Sigmoid colon (tissue), 7 donors: ENCODE results near the gene GAL3ST1. TPM values are rescaled to one million over a fixed set of nuclear protein-coding genes. Genes with fewer than 3 reads are reported as not detected.

Source experiments
- DNase-seq: peaks from one replicate; pipeline ENCODE4 v3.0.0-alpha.2; 2019
- H3K27ac ChIP-seq, 4 donors: fragments of 200-600 bp; sonication (generic); one replicate each; pipeline ENCODE4 v1.5.1; 2016 to 2019; ENCODE audit warnings: mild to moderate bottlenecking in 1 of 4
- H3K27me3 ChIP-seq, 3 donors: fragments of 200-600 bp; sonication (generic); one replicate each; pipeline ENCODE4 v1.5.1; 2019; ENCODE audit warnings: mild to moderate bottlenecking in 1 of 3
- H3K36me3 ChIP-seq, 4 donors: fragments of 200-600 bp; sonication (generic); one replicate each; pipeline ENCODE4 v1.5.1; 2016 to 2019
- H3K4me1 ChIP-seq, 4 donors: fragments of 200-600 bp; sonication (generic); one replicate each; pipeline ENCODE4 v1.5.1; 2017 to 2019
- H3K4me3 ChIP-seq, 4 donors: fragments of 200-600 bp; sonication (generic); one replicate each; pipeline ENCODE4 v1.5.1; 2017 to 2019; ENCODE audit warnings: mild to moderate bottlenecking in 2 of 4, moderate library complexity in 1 of 4
- H3K9me3 ChIP-seq, 4 donors: fragments of 200-600 bp in 3 of 4; sonication (generic) in 3 of 4; one replicate each; pipeline versions ENCODE4 v1.5.1 to v1.6.1; 2013 to 2019
- EP300 ChIP-seq, 4 donors: sonication (generic); formaldehyde crosslinking; IDR thresholded peaks; one replicate each; pipeline ENCODE4 v1.6.1; 2017; ENCODE audit warnings: antibody characterized with exemption in 4 of 4
- POLR2A ChIP-seq, 2 donors: fragments of 450-650 bp; IDR thresholded peaks; one replicate each; pipeline ENCODE4 v1.6.1; 2016; ENCODE audit warnings: antibody characterized with exemption in 2 of 2, mild to moderate bottlenecking in 2 of 2, moderate library complexity in 2 of 2
- POLR2AphosphoS5 ChIP-seq, 4 donors: sonication (generic); formaldehyde crosslinking; IDR thresholded peaks; one replicate each; pipeline ENCODE4 v1.6.1; 2017; ENCODE audit warnings: antibody characterized with exemption in 4 of 4
- WGBS, 2 donors: extraction: QIAGEN DNeasy Blood & Tissue Kit; methylation state at CpG; one replicate each; pipeline ENCODE4 v1.1.7; 2013; 5-methylcytosine and 5-hydroxymethylcytosine counted together
- intact Hi-C: fragments of 100-400 bp; cut with DNase I; formaldehyde crosslinking; loops from one replicate; pipeline ENCODE4 v1.15.1; 2023
- polyA plus RNA-seq, 3 donors: library from polyadenylated mRNA; stranded (reverse); fragments of 200-250 nt; gene quantifications; one replicate each; pipeline ENCODE4 v1.2.3, GENCODE V29; 2013
- total RNA-seq, 4 donors: library from RNA; depleted of rRNA; stranded (reverse); fragments of >200 nt; gene quantifications; one replicate each; pipeline ENCODE4 v1.1.0, GENCODE V29; 2016
- TF ChIP-seq, protein P1 (sequence below), 4 experiments: fragments of 450-650 bp in 3 of 4; fragments of 200-600 bp in 1 of 4; IDR thresholded peaks; one replicate each; pipeline ENCODE4 v1.5.1; 2016 to 2019; ENCODE audit warnings: antibody characterized with exemption in 4 of 4, mild to moderate bottlenecking in 3 of 4, moderate library complexity in 2 of 4
- donor health status: healthy with polysubstance abuse.
- donor health status: Bipolar disorder and iron deficiency.
- donor health status: healthy.

Gene GAL3ST1
- total and polyA plus RNA-seq, 7 donors, result 0.68 to 10.2 (median 2.8) TPM

DNA sequence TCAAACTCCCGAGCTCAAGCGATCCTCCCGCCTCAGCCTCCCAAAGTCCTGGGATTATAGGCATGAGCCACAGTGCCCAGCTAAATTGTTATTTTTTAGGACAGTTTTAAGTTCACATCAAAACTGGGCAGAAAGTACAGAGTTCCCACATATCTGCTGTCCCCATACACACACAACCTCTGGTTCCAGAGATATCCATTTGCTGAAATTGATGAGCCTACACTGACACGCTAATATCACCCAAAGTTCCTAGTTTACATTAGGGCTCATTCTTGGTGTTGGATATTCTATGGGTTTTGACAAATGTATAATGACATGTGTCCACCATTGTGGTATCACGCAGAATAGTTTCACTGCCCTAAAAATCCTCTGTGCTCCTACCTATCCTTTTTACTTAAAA, 66.2 kb downstream of the GAL3ST1 start:
- Histone ChIP-seq H3K4me3 (no peak overlapping the region), H3K4me1 (peaks cover 0 to 6% (median 0%) of the 10 kb centered on the region in 4 donors), H3K27ac (no peak overlapping the region), H3K9me3 (no peaks in the 10 kb centered on the region), H3K36me3 (no peaks in the 10 kb centered on the region), H3K27me3 (peaks cover 0 to 48% (median 20%) of the 10 kb centered on the region in 3 donors)
- 91 to 94% methylated on average over 5 of the region's 5 CpGs for WGBS, 2 donors
- intact Hi-C loops, result no loop called here
- DNase-seq, result no peak
- no peak for TF ChIP-seq EP300 (IDR thresholded peaks at IDR 0.05)
- TF ChIP-seq POLR2AphosphoS5 (IDR thresholded peaks at IDR 0.05), result no peak
- no peak for TF ChIP-seq POLR2A (IDR thresholded peaks at IDR 0.05)
- TF ChIP-seq, protein P1, sequence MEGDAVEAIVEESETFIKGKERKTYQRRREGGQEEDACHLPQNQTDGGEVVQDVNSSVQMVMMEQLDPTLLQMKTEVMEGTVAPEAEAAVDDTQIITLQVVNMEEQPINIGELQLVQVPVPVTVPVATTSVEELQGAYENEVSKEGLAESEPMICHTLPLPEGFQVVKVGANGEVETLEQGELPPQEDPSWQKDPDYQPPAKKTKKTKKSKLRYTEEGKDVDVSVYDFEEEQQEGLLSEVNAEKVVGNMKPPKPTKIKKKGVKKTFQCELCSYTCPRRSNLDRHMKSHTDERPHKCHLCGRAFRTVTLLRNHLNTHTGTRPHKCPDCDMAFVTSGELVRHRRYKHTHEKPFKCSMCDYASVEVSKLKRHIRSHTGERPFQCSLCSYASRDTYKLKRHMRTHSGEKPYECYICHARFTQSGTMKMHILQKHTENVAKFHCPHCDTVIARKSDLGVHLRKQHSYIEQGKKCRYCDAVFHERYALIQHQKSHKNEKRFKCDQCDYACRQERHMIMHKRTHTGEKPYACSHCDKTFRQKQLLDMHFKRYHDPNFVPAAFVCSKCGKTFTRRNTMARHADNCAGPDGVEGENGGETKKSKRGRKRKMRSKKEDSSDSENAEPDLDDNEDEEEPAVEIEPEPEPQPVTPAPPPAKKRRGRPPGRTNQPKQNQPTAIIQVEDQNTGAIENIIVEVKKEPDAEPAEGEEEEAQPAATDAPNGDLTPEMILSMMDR (IDR thresholded peaks at IDR 0.05), result no peak

DNA sequence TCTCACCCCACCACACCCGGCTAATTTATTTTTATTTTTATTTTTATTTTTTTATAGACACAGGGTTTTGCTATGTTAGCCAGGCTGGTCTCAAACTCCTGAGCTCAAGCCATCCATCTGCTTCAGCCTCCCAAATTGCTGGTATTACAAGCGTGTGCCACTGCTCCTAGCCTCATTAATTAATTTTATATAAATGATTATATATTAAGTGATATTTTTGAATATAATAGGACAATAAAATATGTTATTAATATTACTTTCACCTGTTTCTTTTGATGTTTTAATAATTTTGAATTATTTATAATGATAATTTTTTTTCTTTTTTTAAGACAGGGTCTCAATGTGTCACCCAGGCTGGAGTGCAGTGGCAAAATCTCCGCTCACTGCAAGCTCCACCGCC, 66.8 kb downstream of the GAL3ST1 start:
- no peaks in the 10 kb centered on the region for H3K36me3 ChIP-seq
- TF ChIP-seq, protein P1 (IDR thresholded peaks at IDR 0.05), result no peak
- TF ChIP-seq POLR2A (IDR thresholded peaks at IDR 0.05) (no peak), EP300 (IDR thresholded peaks at IDR 0.05) (no peak), POLR2AphosphoS5 (IDR thresholded peaks at IDR 0.05) (no peak)
- peaks cover 0 to 6% (median 0%) of the 10 kb centered on the region in 4 donors for H3K4me1 ChIP-seq
- DNase-seq, result no peak
- intact Hi-C loops, result no loop called here
- H3K4me3 ChIP-seq, result no peak overlapping the region
- no peaks in the 10 kb centered on the region for H3K9me3 ChIP-seq
- peaks cover 0 to 52% (median 20%) of the 10 kb centered on the region in 3 donors for H3K27me3 ChIP-seq
- 85 to 89% methylated on average over 4 of the region's 4 CpGs for WGBS, 2 donors
- no peak overlapping the region for H3K27ac ChIP-seq

DNA sequence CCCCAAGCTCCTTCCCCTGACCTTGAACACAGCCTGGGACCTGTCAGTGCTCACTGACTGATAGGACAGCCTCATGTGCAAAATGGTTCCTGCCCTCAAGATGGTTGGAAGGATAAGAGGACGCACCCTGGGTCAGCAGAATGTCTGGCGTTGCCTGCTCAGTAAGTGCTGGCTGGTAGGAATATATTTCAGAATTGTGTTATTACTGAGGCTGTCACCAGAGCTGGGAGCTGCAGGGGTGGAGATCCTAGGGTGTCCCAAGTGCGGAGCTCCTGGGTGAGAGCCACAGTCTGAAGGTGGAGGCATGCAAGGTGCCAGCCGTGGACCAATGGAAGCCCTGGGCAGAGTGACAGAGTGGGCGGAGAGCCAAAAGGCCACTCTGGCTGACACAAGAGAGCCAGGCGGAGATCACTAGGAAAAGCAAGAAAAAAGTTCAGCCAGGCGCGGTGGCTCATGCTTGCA, 67.9 kb downstream of the GAL3ST1 start:
- no peak for TF ChIP-seq POLR2AphosphoS5 (IDR thresholded peaks at IDR 0.05)
- TF ChIP-seq, protein P1 (IDR thresholded peaks at IDR 0.05), result no peak
- TF ChIP-seq EP300 (IDR thresholded peaks at IDR 0.05), result no peak
- H3K36me3 ChIP-seq, result no peaks in the 10 kb centered on the region
- no peak overlapping the region for H3K27ac ChIP-seq
- H3K4me1 ChIP-seq, result peaks cover 0 to 6% (median 0%) of the 10 kb centered on the region in 4 donors
- peaks cover 0 to 61% (median 20%) of the 10 kb centered on the region in 3 donors for H3K27me3 ChIP-seq
- H3K9me3 ChIP-seq, result no peaks in the 10 kb centered on the region
- no peak overlapping the region for H3K4me3 ChIP-seq
- WGBS, 2 donors, result 65 to 86% methylated on average over 8 of the region's 8 CpGs
- intact Hi-C loops, result no loop called here
- DNase-seq, result no peak

Other genes starting within 250 kb of the GAL3ST1 start
- gene TBC1D10A, start 247.7 kb downstream of the GAL3ST1 start, total RNA-seq, result 10 to 100 TPM; 12.5 to 31.0 (median 26.8) TPM
- gene TBC1D10A, start 247.7 kb downstream of the GAL3ST1 start, polyA plus RNA-seq, result 10 to 100 TPM; 28.8 to 35.4 (median 29.1) TPM
- gene SF3A1, start 217.8 kb downstream of the GAL3ST1 start, total RNA-seq, result 10 to 100 TPM; 24.2 to 61.5 (median 33.5) TPM
- gene SF3A1, start 217.8 kb downstream of the GAL3ST1 start, polyA plus RNA-seq, result 10 to 100 TPM; 17.4 to 41.2 (median 21.3) TPM
- 1 to 10 TPM in 3 of 4 donors, under 1 TPM in 1; 0.83 to 2.0 (median 1.7) TPM for gene CCDC157, start 217.7 kb downstream of the GAL3ST1 start, total RNA-seq
- 1 to 10 TPM; 1.2 to 1.8 (median 1.6) TPM for gene CCDC157, start 217.7 kb downstream of the GAL3ST1 start, polyA plus RNA-seq
- 10 to 100 TPM; 12.2 to 21.6 (median 13.0) TPM for gene RNF215, start 187.3 kb downstream of the GAL3ST1 start, total RNA-seq
- gene RNF215, start 187.3 kb downstream of the GAL3ST1 start, polyA plus RNA-seq, result 1 to 10 TPM in 2 of 3 donors, under 1 TPM in 1; 0.92 to 7.1 (median 1.8) TPM
- gene SEC14L2, start 177.6 kb downstream of the GAL3ST1 start, total RNA-seq, result 10 to 100 TPM in 2 of 4 donors, 1 to 10 TPM in 2; 4.7 to 12.1 (median 7.8) TPM
- 1 to 10 TPM; 2.4 to 6.3 (median 5.5) TPM for gene SEC14L2, start 177.6 kb downstream of the GAL3ST1 start, polyA plus RNA-seq
- gene MTFP1, start 148.9 kb downstream of the GAL3ST1 start, total RNA-seq, result 1 to 10 TPM; 2.9 to 7.1 (median 4.8) TPM
- gene MTFP1, start 148.9 kb downstream of the GAL3ST1 start, polyA plus RNA-seq, result 10 to 100 TPM; 21.0 to 38.5 (median 31.2) TPM
- gene SEC14L3, start 102.6 kb downstream of the GAL3ST1 start, total RNA-seq, result not detected
- under 1 TPM in 1 of 3 donors, not detected in 2; 0.23 TPM for gene SEC14L3, start 102.6 kb downstream of the GAL3ST1 start, polyA plus RNA-seq
- gene SEC14L4, start 69.0 kb downstream of the GAL3ST1 start, total RNA-seq, result not detected
- under 1 TPM in 1 of 3 donors, not detected in 2; 0.04 TPM for gene SEC14L4, start 69.0 kb downstream of the GAL3ST1 start, polyA plus RNA-seq
- gene SEC14L6, start 27.9 kb downstream of the GAL3ST1 start, total RNA-seq, result 1 to 10 TPM in 1 of 4 donors, under 1 TPM in 2, not detected in 1; 0.41 to 4.3 (median 0.83) TPM
- gene SEC14L6, start 27.9 kb downstream of the GAL3ST1 start, polyA plus RNA-seq, result under 1 TPM in 1 of 3 donors, not detected in 2; 0.10 TPM
- 10 to 100 TPM; 33.2 to 48.1 (median 43.1) TPM for gene PES1, start 17.2 kb upstream of the GAL3ST1 start, total RNA-seq
- gene PES1, start 17.2 kb upstream of the GAL3ST1 start, polyA plus RNA-seq, result 10 to 100 TPM; 25.0 to 64.8 (median 33.0) TPM
- 10 to 100 TPM; 23.5 to 45.7 (median 25.5) TPM for gene TCN2, start 32.5 kb upstream of the GAL3ST1 start, total RNA-seq
- 10 to 100 TPM in 2 of 3 donors, 1 to 10 TPM in 1; 8.4 to 28.7 (median 17.1) TPM for gene TCN2, start 32.5 kb upstream of the GAL3ST1 start, polyA plus RNA-seq
- gene SLC35E4, start 61.1 kb upstream of the GAL3ST1 start, total RNA-seq, result 1 to 10 TPM; 5.0 to 7.7 (median 6.4) TPM
- gene SLC35E4, start 61.1 kb upstream of the GAL3ST1 start, polyA plus RNA-seq, result 1 to 10 TPM; 1.2 to 4.0 (median 2.1) TPM
- 1 to 10 TPM; 4.1 to 8.3 (median 4.2) TPM for gene DUSP18, start 93.2 kb upstream of the GAL3ST1 start, total RNA-seq
- gene DUSP18, start 93.2 kb upstream of the GAL3ST1 start, polyA plus RNA-seq, result 1 to 10 TPM; 2.4 to 7.0 (median 3.2) TPM
- gene OSBP2, start 120.2 kb upstream of the GAL3ST1 start, total RNA-seq, result 1 to 10 TPM; 1.4 to 3.0 (median 2.1) TPM
- 1 to 10 TPM; 1.2 to 1.6 (median 1.5) TPM for gene OSBP2, start 120.2 kb upstream of the GAL3ST1 start, polyA plus RNA-seq